AG09309 (cell line): Measurements from ENCODE around the gene CDKL2.

Source experiments
- DNase-seq: peaks from one replicate; pipeline ENCODE4 v3.0.0-alpha.2; 2010; ENCODE audit warnings: low read depth
- H3K4me3 ChIP-seq: 2 replicates; pipeline ENCODE4 v1.5.1; 2011; ENCODE audit warnings: mild to moderate bottlenecking, low read depth, low read length, moderate library complexity; ENCODE audit not compliant: control insufficient read depth
- CTCF ChIP-seq: IDR thresholded peaks from 2 replicates; pipeline ENCODE4 v1.5.1; 2011; ENCODE audit warnings: mild to moderate bottlenecking, low read depth, low read length, inconsistent platforms; ENCODE audit not compliant: insufficient read depth, control insufficient read depth; ENCODE audit errors: missing control alignments

Gene CDKL2

GRCh38 chr4:75598390-75598789 lies 31.9 kb downstream of the CDKL2 start:
- peak; percentile 31 for DNase-seq
- H3K4me3 ChIP-seq: no peak overlapping the region
- TF ChIP-seq CTCF: no peak

GRCh38 chr4:75596061-75596460 lies 34.3 kb downstream of the CDKL2 start:
- H3K4me3 ChIP-seq: no peak overlapping the region
- TF ChIP-seq CTCF: no peak
- DNase-seq: no peak

GRCh38 chr4:75593393-75593792 lies 36.9 kb downstream of the CDKL2 start:
- no peak for DNase-seq
- no peak for TF ChIP-seq CTCF
- H3K4me3 ChIP-seq: no peak overlapping the region

GRCh38 chr4:75584067-75584466 lies 46.3 kb downstream of the CDKL2 start:
- DNase-seq: no peak
- TF ChIP-seq CTCF: no peak
- H3K4me3 ChIP-seq: no peak overlapping the region

GRCh38 chr4:75567725-75568124 lies 62.6 kb downstream of the CDKL2 start:
- DNase-seq: no peak
- no peak for TF ChIP-seq CTCF
- no peak overlapping the region for H3K4me3 ChIP-seq

GRCh38 chr4:75566911-75567310 lies 63.4 kb downstream of the CDKL2 start:
- TF ChIP-seq CTCF: no peak
- DNase-seq: no peak
- H3K4me3 ChIP-seq: no peak overlapping the region

- no peak for TF ChIP-seq CTCF
- no peak for DNase-seq
- H3K4me3 ChIP-seq: no peak overlapping the region
These were observed 64.8 kb downstream of the CDKL2 start for GRCh38 chr4:75565481-75565880.
